Measurements from ENCODE around the gene EXD3. TPM values are rescaled to one million over a fixed set of nuclear protein-coding genes. Genes with fewer than 3 reads are reported as not detected.
"Not testable (repeated sequence)": the region's sequence is repeated elsewhere in the genome, so short reads cannot be mapped to it uniquely, and the experiment has no call there.

EXD3 gene
- 6.1 TPM for total RNA-seq

- peak within 1 kb of the TSS; percentile 70 for H3K4me3 ChIP-seq (ENCODE audit: low read length)
- H3K27me3 ChIP-seq (ENCODE audit: insufficient read depth, low read length): no peaks in the 10 kb centered on the region
- no peaks in the 10 kb centered on the region for H3K9me3 ChIP-seq (ENCODE audit: low read depth, low read length)
- peaks cover 27% of the 10 kb centered on the region for H3K4me1 ChIP-seq (ENCODE audit: insufficient read depth, low read length)
These were observed at the start of gene EXD3, which contains the start of gene NOXA1 for GRCh38 chr9:137422604-137423513. EXD3 (minus strand) TSS chr9:137423162; CDS start chr9:137395357, 27,805 bp downstream. NOXA1 (plus strand) TSS chr9:137423393; CDS start chr9:137423530, 137 bp downstream.

- Histone ChIP-seq H3K27me3 (ENCODE audit: insufficient read depth, low read length) (no peaks in the 10 kb centered on the region), H3K9me3 (ENCODE audit: low read depth, low read length) (peaks cover 2% of the 10 kb centered on the region), H3K4me3 (ENCODE audit: low read length) (no peak overlapping the region), H3K4me1 (ENCODE audit: insufficient read depth, low read length) (no peaks in the 10 kb centered on the region)
These were observed 47.8 kb upstream of the EXD3 start for GRCh38 chr9:137470785-137471184.

GRCh38 chr9:137467896-137468295 lies 44.9 kb upstream of the EXD3 start:
- Histone ChIP-seq H3K4me1 (ENCODE audit: insufficient read depth, low read length) (peaks cover 2% of the 10 kb centered on the region), H3K27me3 (ENCODE audit: insufficient read depth, low read length) (no peaks in the 10 kb centered on the region), H3K9me3 (ENCODE audit: low read depth, low read length) (no peaks in the 10 kb centered on the region), H3K4me3 (ENCODE audit: low read length) (no peak overlapping the region)

GRCh38 chr9:137467161-137467581 lies 44.2 kb upstream of the EXD3 start:
- Histone ChIP-seq H3K9me3 (ENCODE audit: low read depth, low read length) (no peaks in the 10 kb centered on the region), H3K4me3 (ENCODE audit: low read length) (no peak overlapping the region)

GRCh38 chr9:137466389-137467085 lies 43.6 kb upstream of the EXD3 start:
- H3K9me3 ChIP-seq (ENCODE audit: low read depth, low read length); H3K27me3 ChIP-seq (ENCODE audit: insufficient read depth, low read length); H3K4me3 ChIP-seq (ENCODE audit: low read length): not testable (repeated sequence)
- H3K4me1 ChIP-seq (ENCODE audit: insufficient read depth, low read length): peaks cover 15% of the 10 kb centered on the region

More at GRCh38 chr9:137467161-137467581, 44.2 kb upstream of the EXD3 start:
- H3K4me1 ChIP-seq (ENCODE audit: insufficient read depth, low read length): peaks cover 9% of the 10 kb centered on the region
- no peaks in the 10 kb centered on the region for H3K27me3 ChIP-seq (ENCODE audit: insufficient read depth, low read length)

- Histone ChIP-seq H3K4me1 (ENCODE audit: insufficient read depth, low read length) (peaks cover 22% of the 10 kb centered on the region), H3K27me3 (ENCODE audit: insufficient read depth, low read length) (no peaks in the 10 kb centered on the region), H3K4me3 (ENCODE audit: low read length) (no peak overlapping the region), H3K9me3 (ENCODE audit: low read depth, low read length) (no peaks in the 10 kb centered on the region)
These were observed 42.9 kb upstream of the EXD3 start for GRCh38 chr9:137465720-137466388.

- no peaks in the 10 kb centered on the region for H3K27me3 ChIP-seq (ENCODE audit: insufficient read depth, low read length)
- no peaks in the 10 kb centered on the region for H3K9me3 ChIP-seq (ENCODE audit: low read depth, low read length)
- peaks cover 29% of the 10 kb centered on the region for H3K4me1 ChIP-seq (ENCODE audit: insufficient read depth, low read length)
- no peak overlapping the region for H3K4me3 ChIP-seq (ENCODE audit: low read length)
These were observed 42.2 kb upstream of the EXD3 start for GRCh38 chr9:137465000-137465719.

GRCh38 chr9:137464291-137464999 lies 41.5 kb upstream of the EXD3 start:
- Histone ChIP-seq H3K4me1 (ENCODE audit: insufficient read depth, low read length) (peaks cover 36% of the 10 kb centered on the region), H3K9me3 (ENCODE audit: low read depth, low read length) (no peaks in the 10 kb centered on the region), H3K4me3 (ENCODE audit: low read length) (no peak overlapping the region), H3K27me3 (ENCODE audit: insufficient read depth, low read length) (no peaks in the 10 kb centered on the region)

GRCh38 chr9:137463931-137464290 lies 40.9 kb upstream of the EXD3 start:
- Histone ChIP-seq H3K27me3 (ENCODE audit: insufficient read depth, low read length) (no peaks in the 10 kb centered on the region), H3K9me3 (ENCODE audit: low read depth, low read length) (no peaks in the 10 kb centered on the region), H3K4me3 (ENCODE audit: low read length) (no peak overlapping the region), H3K4me1 (ENCODE audit: insufficient read depth, low read length) (peaks cover 38% of the 10 kb centered on the region)

GRCh38 chr9:137462986-137463930 lies 40.3 kb upstream of the EXD3 start:
- Histone ChIP-seq H3K4me3 (ENCODE audit: low read length) (no peak overlapping the region), H3K9me3 (ENCODE audit: low read depth, low read length) (no peaks in the 10 kb centered on the region), H3K4me1 (ENCODE audit: insufficient read depth, low read length) (peaks cover 43% of the 10 kb centered on the region), H3K27me3 (ENCODE audit: insufficient read depth, low read length) (no peaks in the 10 kb centered on the region)

GRCh38 chr9:137462396-137462985 lies 39.5 kb upstream of the EXD3 start:
- peaks cover 47% of the 10 kb centered on the region for H3K4me1 ChIP-seq (ENCODE audit: insufficient read depth, low read length)
- no peaks in the 10 kb centered on the region for H3K9me3 ChIP-seq (ENCODE audit: low read depth, low read length)
- H3K4me3 ChIP-seq (ENCODE audit: low read length): no peak overlapping the region
- no peaks in the 10 kb centered on the region for H3K27me3 ChIP-seq (ENCODE audit: insufficient read depth, low read length)

- Histone ChIP-seq H3K9me3 (ENCODE audit: low read depth, low read length) (no peaks in the 10 kb centered on the region), H3K4me1 (ENCODE audit: insufficient read depth, low read length) (peaks cover 47% of the 10 kb centered on the region), H3K4me3 (ENCODE audit: low read length) (no peak overlapping the region), H3K27me3 (ENCODE audit: insufficient read depth, low read length) (no peaks in the 10 kb centered on the region)
These were observed 38.9 kb upstream of the EXD3 start for GRCh38 chr9:137461663-137462395.
